ENCODE measurements around the gene GPR132. TPM values are rescaled to one million over a fixed set of nuclear protein-coding genes. Genes with fewer than 3 reads are reported as not detected.

The GPR132 gene
- total and polyA plus RNA-seq, 8 donors = under 0.01 to 11.1 (median 1.3) TPM

DNA sequence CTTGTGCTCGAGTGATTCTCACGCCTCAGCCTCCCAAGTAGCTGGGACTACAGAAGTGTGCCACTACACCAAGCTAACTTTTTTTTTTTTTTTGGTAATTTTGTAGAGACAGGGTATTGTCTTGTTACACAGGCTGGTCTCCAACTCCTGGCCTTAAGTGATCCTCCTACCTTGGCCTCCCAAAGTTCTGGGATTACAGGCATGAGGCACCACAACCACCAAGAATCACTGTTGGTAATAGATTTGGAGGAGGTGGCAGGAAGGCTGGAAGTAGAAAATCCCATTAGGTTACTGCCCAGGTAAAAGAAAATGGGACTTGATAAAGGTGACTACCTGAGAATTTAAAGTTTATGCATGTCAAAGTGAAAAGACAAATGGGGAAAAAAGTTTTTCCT, 43.0 kb downstream of the GPR132 start:
- 65 to 89% (median 66%) methylated on average over 2 of the region's 2 CpGs for WGBS, 5 donors
- H3K4me1 ChIP-seq = peaks cover 22 to 52% (median 35%) of the 10 kb centered on the region in 4 donors
- H3K9me3 ChIP-seq = no peaks in the 10 kb centered on the region
- intact Hi-C loops (cut with DNase I; ENCODE audit: low total_unique reads) = loop anchor here (5.0 kb wide), 1 partner anchor 45 kb away; the partner anchor contains the start of gene AHNAK2
- H3K27me3 ChIP-seq = no peaks in the 10 kb centered on the region
- TF ChIP-seq POLR2A (IDR thresholded peaks at IDR 0.05) (no peak), POLR2AphosphoS5 (IDR thresholded peaks at IDR 0.05) (no peak), EP300 (IDR thresholded peaks at IDR 0.05) (no peak), CTCF (IDR thresholded peaks at IDR 0.05) (no peak)
- peak overlapping the region in 2 of 4 donors; percentile 89 to 93 for H3K4me3 ChIP-seq
- peak overlapping the region in 1 of 5 donors; percentile 91 for H3K27ac ChIP-seq
- no peak for DNase-seq
- H3K36me3 ChIP-seq = no peaks in the 10 kb centered on the region

DNA sequence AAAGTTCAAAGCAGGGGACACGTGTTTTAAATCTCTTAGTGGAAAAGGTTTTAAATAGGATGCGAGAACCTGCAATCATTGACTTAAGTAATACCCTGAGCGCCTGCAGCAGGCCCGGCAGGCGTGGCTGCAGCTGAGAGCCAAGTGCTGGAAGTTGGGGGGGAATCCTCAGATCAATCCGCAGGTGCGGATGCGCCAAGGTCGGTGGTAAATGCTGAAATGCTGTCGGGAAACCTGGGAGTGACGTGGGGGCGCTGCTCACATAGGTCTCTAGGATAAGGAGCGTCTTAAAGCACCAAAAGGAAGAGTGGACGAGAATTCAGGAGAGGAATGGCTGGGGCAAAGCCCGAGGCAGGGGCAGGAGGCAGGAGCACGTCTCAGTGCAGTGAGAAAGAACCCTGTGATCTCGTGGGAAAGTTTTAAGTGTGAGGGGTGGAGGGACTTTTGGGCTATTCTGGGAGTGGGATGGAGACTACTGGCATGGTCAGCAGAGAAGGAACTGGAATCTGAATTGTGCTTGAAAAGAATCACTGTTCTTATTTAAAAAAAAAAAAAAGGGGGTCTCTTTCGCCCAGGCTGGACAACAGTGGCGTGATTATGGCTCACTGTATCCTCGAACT, 43.5 kb downstream of the GPR132 start:
- Histone ChIP-seq H3K27ac (peak overlapping the region; percentile 68 to 91 (median 86)), H3K4me1 (peaks cover 22 to 53% (median 34%) of the 10 kb centered on the region in 4 donors), H3K36me3 (no peaks in the 10 kb centered on the region), H3K27me3 (no peaks in the 10 kb centered on the region), H3K9me3 (no peaks in the 10 kb centered on the region), H3K4me3 (peak overlapping the region; percentile 56 to 94 (median 91))
- WGBS, 5 donors = 9 to 10% (median 9%) methylated on average over 20 of the region's 20 CpGs
- intact Hi-C loops (cut with DNase I; ENCODE audit: low total_unique reads) = loop anchor here (5.0 kb wide), 1 partner anchor 44 kb away; the partner anchor contains the start of gene AHNAK2
- TF ChIP-seq CTCF (IDR thresholded peaks at IDR 0.05) (no peak), POLR2A (IDR thresholded peaks at IDR 0.05) (no peak), EP300 (IDR thresholded peaks at IDR 0.05) (no peak), POLR2AphosphoS5 (IDR thresholded peaks at IDR 0.05) (no peak)
- DNase-seq = peak; percentile 29 to 84

GRCh38 chr14:105020815-105021655, 44.2 kb downstream of the GPR132 start, which contains the start of gene CDCA4:
TSS of gene CDCA4 (minus strand) at chr14:105021083. CDS start at chr14:105011929, 9,154 bp downstream.
- peak within 1 kb of the TSS; percentile 85 to 94 (median 87) for H3K27ac ChIP-seq
- no peaks in the 10 kb centered on the region for H3K36me3 ChIP-seq
- peaks cover 22 to 56% (median 37%) of the 10 kb centered on the region in 4 donors for H3K4me1 ChIP-seq
- no peaks in the 10 kb centered on the region for H3K27me3 ChIP-seq
- intact Hi-C loops (cut with DNase I; ENCODE audit: low total_unique reads) = loop anchor here (5.0 kb wide), 1 partner anchor 44 kb away; the partner anchor contains the start of gene AHNAK2
- peak; percentile 99 for DNase-seq
- no peaks in the 10 kb centered on the region for H3K9me3 ChIP-seq
- 0 to 1% (median 0%) methylated on average over 13 to 114 of the region's 115 CpGs for WGBS, 5 donors
- TF ChIP-seq CTCF (IDR thresholded peaks at IDR 0.05) = no peak
- peak; percentile 77 to 93 (median 80) for TF ChIP-seq POLR2AphosphoS5 (IDR thresholded peaks at IDR 0.05)
- H3K4me3 ChIP-seq = peak within 1 kb of the TSS; percentile 89 to 95 (median 94)

Data from stomach (tissue), 9 donors.